ENCODE data around the gene PPP6C. TPM values are rescaled to one million over a fixed set of nuclear protein-coding genes. Genes with fewer than 3 reads are reported as not detected.

PPP6C gene
- total and polyA plus RNA-seq, 2 of the 13 experiments (the other 11 are each of a cell fraction or from before 2014, with no cell fraction given), result 18.5 to 20.9 TPM

DNA sequence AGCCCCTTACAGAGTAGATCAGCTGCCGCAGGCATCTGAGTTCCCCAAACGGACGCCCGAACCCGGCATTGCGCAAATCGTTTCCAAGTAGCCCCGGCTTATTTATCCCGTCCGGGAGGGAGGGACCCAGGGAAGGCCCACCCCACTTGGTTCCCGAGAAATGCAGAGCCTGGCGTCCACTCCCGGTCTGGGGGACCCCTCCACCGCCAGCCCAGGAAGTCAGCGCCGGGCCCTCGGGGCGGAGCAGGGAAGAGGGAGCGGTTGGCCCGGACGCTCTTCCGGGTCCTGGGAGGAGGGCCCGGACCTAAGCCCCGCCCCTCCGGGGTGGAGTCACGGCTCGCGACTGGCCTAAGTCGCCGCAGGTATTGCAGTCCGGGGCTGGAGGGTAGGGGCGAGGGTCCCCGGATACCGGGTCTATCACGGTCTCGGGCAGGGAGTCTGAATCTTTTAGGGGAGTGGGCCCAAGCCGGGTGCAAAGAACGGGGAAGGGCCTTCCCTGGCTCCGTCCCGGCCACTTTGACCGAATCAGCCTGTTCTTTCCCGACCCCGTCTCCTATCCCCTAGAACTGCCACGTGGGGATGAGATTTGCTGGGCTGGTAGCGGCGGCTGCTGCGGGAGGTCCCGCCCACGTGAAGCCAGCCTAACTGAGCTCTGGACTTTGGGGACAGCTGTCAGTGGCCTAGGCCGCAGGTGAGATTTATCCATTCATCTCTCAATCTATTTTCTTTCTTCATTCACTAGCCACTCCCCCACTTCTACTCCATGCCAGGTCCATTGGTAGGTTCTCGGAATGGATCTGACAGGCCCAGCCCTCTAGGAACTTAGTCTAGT lies 10.8 kb upstream of the PPP6C start, which contains the start of gene RABEPK (continued):
- TF ChIP-seq, protein P1, sequence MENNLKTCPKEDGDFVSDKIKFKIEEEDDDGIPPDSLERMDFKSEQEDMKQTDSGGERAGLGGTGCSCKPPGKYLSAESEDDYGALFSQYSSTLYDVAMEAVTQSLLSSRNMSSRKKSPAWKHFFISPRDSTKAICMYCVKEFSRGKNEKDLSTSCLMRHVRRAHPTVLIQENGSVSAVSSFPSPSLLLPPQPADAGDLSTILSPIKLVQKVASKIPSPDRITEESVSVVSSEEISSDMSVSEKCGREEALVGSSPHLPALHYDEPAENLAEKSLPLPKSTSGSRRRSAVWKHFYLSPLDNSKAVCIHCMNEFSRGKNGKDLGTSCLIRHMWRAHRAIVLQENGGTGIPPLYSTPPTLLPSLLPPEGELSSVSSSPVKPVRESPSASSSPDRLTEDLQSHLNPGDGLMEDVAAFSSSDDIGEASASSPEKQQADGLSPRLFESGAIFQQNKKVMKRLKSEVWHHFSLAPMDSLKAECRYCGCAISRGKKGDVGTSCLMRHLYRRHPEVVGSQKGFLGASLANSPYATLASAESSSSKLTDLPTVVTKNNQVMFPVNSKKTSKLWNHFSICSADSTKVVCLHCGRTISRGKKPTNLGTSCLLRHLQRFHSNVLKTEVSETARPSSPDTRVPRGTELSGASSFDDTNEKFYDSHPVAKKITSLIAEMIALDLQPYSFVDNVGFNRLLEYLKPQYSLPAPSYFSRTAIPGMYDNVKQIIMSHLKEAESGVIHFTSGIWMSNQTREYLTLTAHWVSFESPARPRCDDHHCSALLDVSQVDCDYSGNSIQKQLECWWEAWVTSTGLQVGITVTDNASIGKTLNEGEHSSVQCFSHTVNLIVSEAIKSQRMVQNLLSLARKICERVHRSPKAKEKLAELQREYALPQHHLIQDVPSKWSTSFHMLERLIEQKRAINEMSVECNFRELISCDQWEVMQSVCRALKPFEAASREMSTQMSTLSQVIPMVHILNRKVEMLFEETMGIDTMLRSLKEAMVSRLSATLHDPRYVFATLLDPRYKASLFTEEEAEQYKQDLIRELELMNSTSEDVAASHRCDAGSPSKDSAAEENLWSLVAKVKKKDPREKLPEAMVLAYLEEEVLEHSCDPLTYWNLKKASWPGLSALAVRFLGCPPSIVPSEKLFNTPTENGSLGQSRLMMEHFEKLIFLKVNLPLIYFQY (CRISPR knock-in tag; IDR thresholded peaks at IDR 0.05; ENCODE audit: borderline replicate concordance), result peak; percentile 69
- peak; percentile 59; the same call in 1 of the 2 replicates for TF ChIP-seq ZNF44 (CRISPR knock-in tag; IDR thresholded peaks at IDR 0.05)
- TF ChIP-seq, protein P2, sequence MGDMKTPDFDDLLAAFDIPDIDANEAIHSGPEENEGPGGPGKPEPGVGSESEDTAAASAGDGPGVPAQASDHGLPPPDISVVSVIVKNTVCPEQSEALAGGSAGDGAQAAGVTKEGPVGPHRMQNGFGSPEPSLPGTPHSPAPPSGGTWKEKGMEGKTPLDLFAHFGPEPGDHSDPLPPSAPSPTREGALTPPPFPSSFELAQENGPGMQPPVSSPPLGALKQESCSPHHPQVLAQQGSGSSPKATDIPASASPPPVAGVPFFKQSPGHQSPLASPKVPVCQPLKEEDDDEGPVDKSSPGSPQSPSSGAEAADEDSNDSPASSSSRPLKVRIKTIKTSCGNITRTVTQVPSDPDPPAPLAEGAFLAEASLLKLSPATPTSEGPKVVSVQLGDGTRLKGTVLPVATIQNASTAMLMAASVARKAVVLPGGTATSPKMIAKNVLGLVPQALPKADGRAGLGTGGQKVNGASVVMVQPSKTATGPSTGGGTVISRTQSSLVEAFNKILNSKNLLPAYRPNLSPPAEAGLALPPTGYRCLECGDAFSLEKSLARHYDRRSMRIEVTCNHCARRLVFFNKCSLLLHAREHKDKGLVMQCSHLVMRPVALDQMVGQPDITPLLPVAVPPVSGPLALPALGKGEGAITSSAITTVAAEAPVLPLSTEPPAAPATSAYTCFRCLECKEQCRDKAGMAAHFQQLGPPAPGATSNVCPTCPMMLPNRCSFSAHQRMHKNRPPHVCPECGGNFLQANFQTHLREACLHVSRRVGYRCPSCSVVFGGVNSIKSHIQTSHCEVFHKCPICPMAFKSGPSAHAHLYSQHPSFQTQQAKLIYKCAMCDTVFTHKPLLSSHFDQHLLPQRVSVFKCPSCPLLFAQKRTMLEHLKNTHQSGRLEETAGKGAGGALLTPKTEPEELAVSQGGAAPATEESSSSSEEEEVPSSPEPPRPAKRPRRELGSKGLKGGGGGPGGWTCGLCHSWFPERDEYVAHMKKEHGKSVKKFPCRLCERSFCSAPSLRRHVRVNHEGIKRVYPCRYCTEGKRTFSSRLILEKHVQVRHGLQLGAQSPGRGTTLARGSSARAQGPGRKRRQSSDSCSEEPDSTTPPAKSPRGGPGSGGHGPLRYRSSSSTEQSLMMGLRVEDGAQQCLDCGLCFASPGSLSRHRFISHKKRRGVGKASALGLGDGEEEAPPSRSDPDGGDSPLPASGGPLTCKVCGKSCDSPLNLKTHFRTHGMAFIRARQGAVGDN (CRISPR knock-in tag; IDR thresholded peaks at IDR 0.05), result peak; percentile 89
- TF ChIP-seq, protein P3, sequence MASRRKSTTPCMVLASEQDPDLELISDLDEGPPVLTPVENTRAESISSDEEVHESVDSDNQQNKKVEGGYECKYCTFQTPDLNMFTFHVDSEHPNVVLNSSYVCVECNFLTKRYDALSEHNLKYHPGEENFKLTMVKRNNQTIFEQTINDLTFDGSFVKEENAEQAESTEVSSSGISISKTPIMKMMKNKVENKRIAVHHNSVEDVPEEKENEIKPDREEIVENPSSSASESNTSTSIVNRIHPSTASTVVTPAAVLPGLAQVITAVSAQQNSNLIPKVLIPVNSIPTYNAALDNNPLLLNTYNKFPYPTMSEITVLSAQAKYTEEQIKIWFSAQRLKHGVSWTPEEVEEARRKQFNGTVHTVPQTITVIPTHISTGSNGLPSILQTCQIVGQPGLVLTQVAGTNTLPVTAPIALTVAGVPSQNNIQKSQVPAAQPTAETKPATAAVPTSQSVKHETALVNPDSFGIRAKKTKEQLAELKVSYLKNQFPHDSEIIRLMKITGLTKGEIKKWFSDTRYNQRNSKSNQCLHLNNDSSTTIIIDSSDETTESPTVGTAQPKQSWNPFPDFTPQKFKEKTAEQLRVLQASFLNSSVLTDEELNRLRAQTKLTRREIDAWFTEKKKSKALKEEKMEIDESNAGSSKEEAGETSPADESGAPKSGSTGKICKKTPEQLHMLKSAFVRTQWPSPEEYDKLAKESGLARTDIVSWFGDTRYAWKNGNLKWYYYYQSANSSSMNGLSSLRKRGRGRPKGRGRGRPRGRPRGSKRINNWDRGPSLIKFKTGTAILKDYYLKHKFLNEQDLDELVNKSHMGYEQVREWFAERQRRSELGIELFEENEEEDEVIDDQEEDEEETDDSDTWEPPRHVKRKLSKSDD (CRISPR knock-in tag; IDR thresholded peaks at IDR 0.05; ENCODE audit: low read depth), result peak; percentile 81; the same call in 1 of the 2 replicates
- TF ChIP-seq, protein P4, sequence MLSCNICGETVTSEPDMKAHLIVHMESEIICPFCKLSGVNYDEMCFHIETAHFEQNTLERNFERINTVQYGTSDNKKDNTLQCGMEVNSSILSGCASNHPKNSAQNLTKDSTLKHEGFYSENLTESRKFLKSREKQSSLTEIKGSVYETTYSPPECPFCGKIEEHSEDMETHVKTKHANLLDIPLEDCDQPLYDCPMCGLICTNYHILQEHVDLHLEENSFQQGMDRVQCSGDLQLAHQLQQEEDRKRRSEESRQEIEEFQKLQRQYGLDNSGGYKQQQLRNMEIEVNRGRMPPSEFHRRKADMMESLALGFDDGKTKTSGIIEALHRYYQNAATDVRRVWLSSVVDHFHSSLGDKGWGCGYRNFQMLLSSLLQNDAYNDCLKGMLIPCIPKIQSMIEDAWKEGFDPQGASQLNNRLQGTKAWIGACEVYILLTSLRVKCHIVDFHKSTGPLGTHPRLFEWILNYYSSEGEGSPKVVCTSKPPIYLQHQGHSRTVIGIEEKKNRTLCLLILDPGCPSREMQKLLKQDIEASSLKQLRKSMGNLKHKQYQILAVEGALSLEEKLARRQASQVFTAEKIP (CRISPR knock-in tag; IDR thresholded peaks at IDR 0.05; ENCODE audit: borderline replicate concordance), result no peak
- peak; percentile 11; the same call in 1 of the 2 replicates for TF ChIP-seq HCFC1 (IDR thresholded peaks at IDR 0.05; ENCODE audit: low read depth, low read length)
- no peak for TF ChIP-seq SRSF4 (IDR thresholded peaks at IDR 0.05; ENCODE audit: low read depth, low read length, poor library complexity, severe bottlenecking)
- TF ChIP-seq SNAI1 (CRISPR knock-in tag; IDR thresholded peaks at IDR 0.05; ENCODE audit: borderline replicate concordance), result peak; percentile 88; the same call in 1 of the 2 replicates
- peak; percentile 84 for TF ChIP-seq ATF7-NPFF (CRISPR knock-in tag; IDR thresholded peaks at IDR 0.05; ENCODE audit: low read depth)
- no peak for TF ChIP-seq TCF12 (IDR thresholded peaks at IDR 0.05)
- no peak; the same call in 1 of the 2 replicates for TF ChIP-seq TCF12 (CRISPR knock-in tag; IDR thresholded peaks at IDR 0.05)
- TF ChIP-seq ZNF703 (CRISPR knock-in tag; IDR thresholded peaks at IDR 0.05; ENCODE audit: borderline replicate concordance), result 0 out of 2 replicates have a peak, but pooled peaks have one; percentile 18
- TF ChIP-seq SRSF1 (optimal IDR thresholded peaks at IDR 0.05; ENCODE audit: low read depth, low read length), result peak; percentile 56
- TF ChIP-seq ZBTB7B (CRISPR knock-in tag; IDR thresholded peaks at IDR 0.05), result peak; percentile 68
